ENCODE results near the gene BRWD1. TPM values are rescaled to one million over a fixed set of nuclear protein-coding genes. Genes with fewer than 3 reads are reported as not detected.

BRWD1 gene
- total RNA-seq: 49.5 and 51.3 TPM in 2 replicates

GRCh38 chr21:39313571-39314142, at the start of gene BRWD1:
Gene BRWD1 (minus strand): TSS chr21:39313632. CDS start chr21:39313491, 141 bp downstream.

DNA sequence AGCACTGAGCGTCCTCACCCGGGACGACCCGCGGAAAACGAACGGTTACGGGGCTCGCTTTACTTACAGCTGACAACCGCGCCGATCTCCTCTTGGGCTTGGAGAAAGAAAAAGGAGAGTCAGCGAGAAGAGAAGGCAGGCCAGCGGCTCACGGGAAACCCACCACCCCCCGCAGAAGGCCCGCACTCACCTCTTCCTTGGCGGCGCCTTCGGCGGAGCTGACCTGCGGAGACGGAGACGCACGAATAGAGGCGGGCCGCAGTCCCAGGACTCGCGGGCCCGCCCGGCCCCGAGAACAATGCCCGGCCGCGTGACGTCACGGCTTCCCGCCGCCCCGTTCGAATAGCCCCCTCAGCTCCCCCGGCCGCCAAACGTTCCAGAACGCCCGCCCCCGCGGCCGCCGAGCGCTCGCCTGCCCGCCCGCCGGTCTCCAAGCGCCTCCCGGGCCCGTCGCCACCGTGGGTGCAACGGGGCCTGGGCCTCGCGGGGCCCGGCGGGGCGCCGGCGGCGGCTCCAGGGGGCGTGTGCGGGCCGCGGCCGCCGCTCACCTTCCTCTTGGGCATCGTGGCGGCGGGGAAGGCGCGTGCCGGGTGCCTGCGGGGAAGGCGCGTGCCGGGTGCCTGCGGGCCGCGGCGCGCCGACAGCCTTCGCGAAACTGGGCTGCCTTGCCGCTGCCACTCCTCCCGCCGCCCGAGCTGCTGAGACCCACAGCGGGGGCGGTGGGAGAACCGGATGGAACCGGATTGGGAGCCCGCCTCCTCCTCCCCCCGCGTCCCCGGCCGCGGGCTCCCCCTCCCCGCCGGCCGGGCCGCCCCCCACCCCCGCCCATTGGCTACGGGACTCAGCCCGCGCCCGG, 35.2 kb upstream of the BRWD1 start, which contains the start of gene HMGN1:
Gene HMGN1 (minus strand): TSS at position 734 of the 856 bp plus-strand sequence. CDS start 171 bp downstream, at position 563.

DNA sequence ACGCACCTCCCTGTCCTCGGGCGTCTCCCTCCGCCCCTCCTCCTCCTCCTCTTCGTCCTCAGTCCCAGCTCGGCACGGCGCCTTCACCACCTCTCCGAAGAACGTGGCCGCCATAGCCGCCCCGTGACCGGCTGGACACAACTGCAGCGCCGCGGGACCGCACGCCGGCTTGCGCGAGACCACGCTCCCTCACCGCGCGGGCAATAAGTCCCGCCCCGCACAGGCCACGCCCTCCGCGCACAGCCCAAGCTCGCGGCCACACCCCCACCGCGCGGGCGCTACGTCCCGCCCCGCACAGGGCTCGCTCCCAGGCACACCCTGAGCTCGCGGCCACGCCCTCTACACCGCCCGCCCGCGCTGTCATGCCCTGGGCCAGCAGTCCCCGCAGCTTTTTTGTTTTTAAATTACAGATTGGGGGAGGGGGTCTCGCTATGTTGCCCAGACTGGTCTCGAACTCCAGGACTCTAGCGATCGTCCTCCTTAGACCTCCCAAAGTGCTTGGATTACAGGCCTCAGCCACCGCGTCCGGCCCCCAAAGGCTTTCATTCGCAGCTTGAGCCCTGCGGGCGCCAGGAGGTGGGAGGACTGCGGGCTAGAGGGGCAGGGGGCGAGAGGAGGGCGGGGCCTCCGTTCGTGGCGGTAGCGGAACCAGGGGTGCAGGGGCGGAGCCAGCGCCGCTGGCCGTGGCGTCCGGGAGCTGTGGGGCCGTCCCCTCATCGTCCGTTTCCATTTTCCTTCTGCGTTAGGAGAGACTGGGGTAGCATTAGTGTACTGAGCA, 130.0 kb downstream of the BRWD1 start, which contains the start of gene PSMG1:
Gene PSMG1 (minus strand): TSS at position 180 of the 778 bp plus-strand sequence. CDS start 66 bp downstream, at position 114.

Small RNAs within 50 kb of the gene (small RNA-seq; reads per million reads assigned to genes)
- gene RF00019: not detected

Other genes with a start within 250 kb of the BRWD1 start
- 41.8 and 69.9 TPM in 2 replicates for gene PSMG1, start 130.2 kb downstream of the BRWD1 start, total RNA-seq
- 226 and 253 TPM in 2 replicates for gene HMGN1, start 35.5 kb upstream of the BRWD1 start, total RNA-seq
- 0.76 and 1.3 TPM in 2 replicates for gene LCA5L, start 132.1 kb upstream of the BRWD1 start, total RNA-seq
- gene SH3BGR, start 138.3 kb upstream of the BRWD1 start, total RNA-seq: 0.33 TPM in 1 of 2 replicates, not detected in the other